GM19372 (cell line): ENCODE measurements around the gene PRRT4.

Source experiments
- ATAC-seq: cut with Tn5 transposase; IDR thresholded peaks from one replicate; pipeline ENCODE4 v1.9.1; 2021; ENCODE audit warnings: mild to moderate bottlenecking, low read depth, moderate library complexity; ENCODE audit not compliant: unreplicated experiment

Gene PRRT4

GRCh38 chr7:128303643-128304042 lies 57.8 kb downstream of the PRRT4 start:
- ATAC-seq, result no peak

- ATAC-seq, result no peak
Observed at GRCh38 chr7:128303133-128303532, 58.4 kb downstream of the PRRT4 start.

- no peak for ATAC-seq
Observed at GRCh38 chr7:128302139-128302538, 59.4 kb downstream of the PRRT4 start.
